Tibial nerve (tissue), 4 donors: ENCODE data around the gene TOR3A.

Experiments
- EP300 ChIP-seq, 2 donors: sonication (generic); formaldehyde crosslinking; IDR thresholded peaks; one replicate each; pipeline ENCODE4 v1.6.1; 2017; ENCODE audit warnings: antibody characterized with exemption in 2 of 2, mild to moderate bottlenecking in 1 of 2
- POLR2A ChIP-seq, 2 donors: fragments of 450-650 bp; IDR thresholded peaks; one replicate each; pipeline ENCODE4 v1.6.1; 2017; ENCODE audit warnings: antibody characterized with exemption in 2 of 2, mild to moderate bottlenecking in 2 of 2, moderate library complexity in 2 of 2
- TF ChIP-seq, protein P1 (sequence below), 5 experiments: fragments of 200-600 bp in 3 of 5; fragments of 450-650 bp in 2 of 5; sonication (generic) in 3 of 5; IDR thresholded peaks; one replicate each; pipeline ENCODE4 v1.5.1; 2016 to 2019; ENCODE audit warnings: antibody characterized with exemption in 5 of 5, mild to moderate bottlenecking in 3 of 5, moderate library complexity in 2 of 5

DNA sequence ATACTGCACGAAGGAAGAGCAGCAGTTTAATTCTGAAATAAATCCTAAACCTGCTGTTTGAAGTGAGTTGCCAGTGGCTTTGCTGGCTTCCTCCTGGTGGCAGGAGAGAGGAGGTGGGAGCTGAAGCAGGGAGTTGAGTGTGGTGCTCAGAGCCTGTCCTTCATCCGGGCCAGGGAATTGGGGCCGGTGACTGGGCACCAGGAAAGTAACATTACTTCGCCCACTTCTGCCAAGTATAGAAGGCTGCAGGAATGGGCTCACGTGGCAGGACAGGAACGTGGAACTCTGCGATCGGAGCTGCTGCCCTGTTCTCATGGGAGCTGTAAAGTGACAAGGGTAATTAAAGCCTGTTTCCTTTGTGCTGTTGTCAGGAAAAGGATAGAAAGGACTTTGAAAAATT lies 8.7 kb downstream of the TOR3A start:
- TF ChIP-seq, protein P1, sequence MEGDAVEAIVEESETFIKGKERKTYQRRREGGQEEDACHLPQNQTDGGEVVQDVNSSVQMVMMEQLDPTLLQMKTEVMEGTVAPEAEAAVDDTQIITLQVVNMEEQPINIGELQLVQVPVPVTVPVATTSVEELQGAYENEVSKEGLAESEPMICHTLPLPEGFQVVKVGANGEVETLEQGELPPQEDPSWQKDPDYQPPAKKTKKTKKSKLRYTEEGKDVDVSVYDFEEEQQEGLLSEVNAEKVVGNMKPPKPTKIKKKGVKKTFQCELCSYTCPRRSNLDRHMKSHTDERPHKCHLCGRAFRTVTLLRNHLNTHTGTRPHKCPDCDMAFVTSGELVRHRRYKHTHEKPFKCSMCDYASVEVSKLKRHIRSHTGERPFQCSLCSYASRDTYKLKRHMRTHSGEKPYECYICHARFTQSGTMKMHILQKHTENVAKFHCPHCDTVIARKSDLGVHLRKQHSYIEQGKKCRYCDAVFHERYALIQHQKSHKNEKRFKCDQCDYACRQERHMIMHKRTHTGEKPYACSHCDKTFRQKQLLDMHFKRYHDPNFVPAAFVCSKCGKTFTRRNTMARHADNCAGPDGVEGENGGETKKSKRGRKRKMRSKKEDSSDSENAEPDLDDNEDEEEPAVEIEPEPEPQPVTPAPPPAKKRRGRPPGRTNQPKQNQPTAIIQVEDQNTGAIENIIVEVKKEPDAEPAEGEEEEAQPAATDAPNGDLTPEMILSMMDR (IDR thresholded peaks at IDR 0.05) = no peak
- TF ChIP-seq POLR2A (IDR thresholded peaks at IDR 0.05) (no peak), EP300 (IDR thresholded peaks at IDR 0.05) (no peak)
